Fibroblast of gingiva (primary cell): Measurements from ENCODE around the gene ITPK1.

ENCODE experiments used
- DNase-seq: peaks from one replicate; pipeline ENCODE4 v3.0.0-alpha.2; 2011; ENCODE audit warnings: low read depth

ITPK1 gene

GRCh38 chr14:92890830-92891588 is 224.7 kb downstream of the ITPK1 start:
- DNase-seq = no peak

- DNase-seq = no peak
Measured at GRCh38 chr14:92888896-92889295, 226.8 kb downstream of the ITPK1 start.

GRCh38 chr14:92887157-92887556 is 228.6 kb downstream of the ITPK1 start:
- no peak for DNase-seq
